Measurements from ENCODE around the gene TMEM260.

DNA sequence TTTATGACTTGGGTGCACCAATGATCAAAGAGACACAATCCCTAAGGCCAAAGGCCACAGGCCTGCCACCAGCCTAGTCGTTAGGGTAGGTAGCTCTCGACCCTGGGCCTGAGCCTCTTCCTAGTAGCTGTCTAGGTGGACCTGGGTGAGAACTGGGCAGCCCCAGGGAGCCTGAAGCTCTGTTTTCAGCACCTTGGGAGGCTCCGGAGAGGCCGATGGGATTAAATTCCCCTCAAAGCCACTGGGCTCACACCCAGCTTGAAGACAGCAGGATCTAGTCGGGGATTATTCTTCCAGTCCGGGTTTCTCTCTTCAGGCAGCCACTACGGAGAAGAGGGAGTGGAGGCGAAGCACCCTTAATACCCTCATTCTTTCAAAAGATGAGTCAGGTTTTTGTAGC, 79.8 kb downstream of the TMEM260 start:
- no peak for TF ChIP-seq EZH2 (IDR thresholded peaks at IDR 0.05; ENCODE audit: low read length, unreplicated experiment)
- TF ChIP-seq, protein P1, sequence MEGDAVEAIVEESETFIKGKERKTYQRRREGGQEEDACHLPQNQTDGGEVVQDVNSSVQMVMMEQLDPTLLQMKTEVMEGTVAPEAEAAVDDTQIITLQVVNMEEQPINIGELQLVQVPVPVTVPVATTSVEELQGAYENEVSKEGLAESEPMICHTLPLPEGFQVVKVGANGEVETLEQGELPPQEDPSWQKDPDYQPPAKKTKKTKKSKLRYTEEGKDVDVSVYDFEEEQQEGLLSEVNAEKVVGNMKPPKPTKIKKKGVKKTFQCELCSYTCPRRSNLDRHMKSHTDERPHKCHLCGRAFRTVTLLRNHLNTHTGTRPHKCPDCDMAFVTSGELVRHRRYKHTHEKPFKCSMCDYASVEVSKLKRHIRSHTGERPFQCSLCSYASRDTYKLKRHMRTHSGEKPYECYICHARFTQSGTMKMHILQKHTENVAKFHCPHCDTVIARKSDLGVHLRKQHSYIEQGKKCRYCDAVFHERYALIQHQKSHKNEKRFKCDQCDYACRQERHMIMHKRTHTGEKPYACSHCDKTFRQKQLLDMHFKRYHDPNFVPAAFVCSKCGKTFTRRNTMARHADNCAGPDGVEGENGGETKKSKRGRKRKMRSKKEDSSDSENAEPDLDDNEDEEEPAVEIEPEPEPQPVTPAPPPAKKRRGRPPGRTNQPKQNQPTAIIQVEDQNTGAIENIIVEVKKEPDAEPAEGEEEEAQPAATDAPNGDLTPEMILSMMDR (conservative IDR thresholded peaks at IDR 0.05; ENCODE audit: low read depth, low read length): no peak
